Astrocyte (in vitro differentiated cells and primary cell): ENCODE data around the gene ARHGAP19. TPM values are rescaled to one million over a fixed set of nuclear protein-coding genes. Genes with fewer than 3 reads are reported as not detected.

Experiments used
- DNase-seq: peaks from one replicate; pipeline ENCODE4 v3.0.0-alpha.2; 2010; ENCODE audit warnings: low read depth
- FAIRE-seq: peaks from 2 replicates; lab custom pipeline; 2011; peaks lifted over from hg19 to GRCh38; lab: Jason Lieb, UNC
- H2AFZ ChIP-seq: 2 replicates; pipeline ENCODE4 v1.6.0; 2012; ENCODE audit warnings: low read depth, low read length, inconsistent platforms
- H3K27ac ChIP-seq: 2 replicates; pipeline ENCODE4 v1.5.1; 2011; ENCODE audit warnings: low read depth, low read length, inconsistent platforms
- H3K27me3 ChIP-seq: 2 replicates; pipeline ENCODE4 v1.6.0; 2011; ENCODE audit warnings: low read length, inconsistent platforms; ENCODE audit not compliant: insufficient read depth
- H3K36me3 ChIP-seq: 2 replicates; pipeline ENCODE4 v1.5.1; 2011; ENCODE audit warnings: low read length, inconsistent platforms; ENCODE audit not compliant: insufficient read depth
- H3K4me1 ChIP-seq: 2 replicates; pipeline ENCODE4 v1.5.1; 2011; ENCODE audit warnings: low read length, inconsistent platforms; ENCODE audit not compliant: insufficient read depth
- H3K4me2 ChIP-seq: 2 replicates; pipeline ENCODE4 v1.6.0; 2012; ENCODE audit warnings: low read length, inconsistent platforms
- H3K4me3 ChIP-seq: 2 replicates; pipeline ENCODE4 v1.5.1; 2011; ENCODE audit warnings: low read depth, mild to moderate bottlenecking, low read length, inconsistent platforms; ENCODE audit not compliant: insufficient read depth
- H3K79me2 ChIP-seq: 2 replicates; pipeline ENCODE4 v1.6.0; 2012; ENCODE audit warnings: mild to moderate bottlenecking, low read length, inconsistent platforms; ENCODE audit not compliant: insufficient read depth
- H3K9ac ChIP-seq: 2 replicates; pipeline ENCODE4 v1.6.0; 2012; ENCODE audit warnings: mild to moderate bottlenecking, low read length, inconsistent platforms
- H3K9me3 ChIP-seq: 2 replicates; pipeline ENCODE4 v1.5.1; 2012; ENCODE audit warnings: low read depth, mild to moderate bottlenecking, low read length, inconsistent platforms; ENCODE audit not compliant: insufficient read depth
- H4K20me1 ChIP-seq: 2 replicates; pipeline ENCODE4 v1.6.0; 2012; ENCODE audit warnings: low read length, inconsistent platforms; ENCODE audit not compliant: insufficient read depth
- H3K27ac Mint-ChIP-seq: one replicate; pipeline ENCODE4 v1.8.0; 2021; ENCODE audit warnings: mild to moderate bottlenecking, mixed read lengths; ENCODE audit not compliant: unreplicated experiment
- H3K27me3 Mint-ChIP-seq: one replicate; pipeline ENCODE4 v1.8.0; 2021; ENCODE audit warnings: low read depth, mixed read lengths; ENCODE audit not compliant: unreplicated experiment
- H3K36me3 Mint-ChIP-seq: one replicate; pipeline ENCODE4 v1.8.0; 2021; ENCODE audit warnings: low read depth, mixed read lengths; ENCODE audit not compliant: unreplicated experiment
- H3K4me1 Mint-ChIP-seq: one replicate; pipeline ENCODE4 v1.8.0; 2021; ENCODE audit warnings: low read depth, mixed read lengths; ENCODE audit not compliant: unreplicated experiment
- H3K4me3 Mint-ChIP-seq: one replicate; pipeline ENCODE4 v1.8.0; 2021; ENCODE audit warnings: mild to moderate bottlenecking, moderate library complexity, mixed read lengths; ENCODE audit not compliant: unreplicated experiment
- H3K9me3 Mint-ChIP-seq: one replicate; pipeline ENCODE4 v1.8.0; 2021; ENCODE audit warnings: mild to moderate bottlenecking, mixed read lengths; ENCODE audit not compliant: unreplicated experiment
- CTCF ChIP-seq: IDR thresholded peaks from 2 replicates; pipeline ENCODE4 v1.5.1; 2011; ENCODE audit warnings: low read depth, mild to moderate bottlenecking, inconsistent platforms, low read length, moderate library complexity; ENCODE audit not compliant: insufficient read depth
- EZH2 ChIP-seq: IDR thresholded peaks from 2 replicates; pipeline ENCODE4 v1.6.1; 2012; ENCODE audit warnings: mild to moderate bottlenecking, low read length, inconsistent platforms; ENCODE audit not compliant: insufficient read depth
- total RNA-seq: library from RNA; stranded (reverse); gene quantifications from 2 replicates; pipeline ENCODE4 v1.2.1, GENCODE V29; 2021

The ARHGAP19 gene
- total RNA-seq, 1 donor from 2014 or later = 9.0 TPM

- Mint-ChIP-seq H3K36me3 (peaks cover 9% of the 10 kb centered on the region), H3K27me3 (no peaks in the 10 kb centered on the region), H3K27ac (no peak overlapping the region), H3K9me3 (peaks cover 2% of the 10 kb centered on the region), H3K4me3 (no peak overlapping the region), H3K4me1 (peaks cover 20% of the 10 kb centered on the region)
- Histone ChIP-seq H4K20me1 (peaks cover 7% of the 10 kb centered on the region), H3K4me1 (peaks cover 5% of the 10 kb centered on the region), H3K4me2 (no peak overlapping the region), H3K27me3 (peaks cover 2% of the 10 kb centered on the region), H3K36me3 (no peaks in the 10 kb centered on the region), H2AFZ (no peak overlapping the region), H3K9ac (no peak overlapping the region), H3K9me3 (no peaks in the 10 kb centered on the region), H3K79me2 (no peaks in the 10 kb centered on the region), H3K27ac (no peak overlapping the region), H3K4me3 (no peak overlapping the region)
- no peak for DNase-seq
- no peak for FAIRE-seq
- TF ChIP-seq CTCF = no peak
- TF ChIP-seq EZH2 = no peak
Measured at GRCh38 chr10:97327348-97328294, 35.2 kb upstream of the ARHGAP19 start.

DNA sequence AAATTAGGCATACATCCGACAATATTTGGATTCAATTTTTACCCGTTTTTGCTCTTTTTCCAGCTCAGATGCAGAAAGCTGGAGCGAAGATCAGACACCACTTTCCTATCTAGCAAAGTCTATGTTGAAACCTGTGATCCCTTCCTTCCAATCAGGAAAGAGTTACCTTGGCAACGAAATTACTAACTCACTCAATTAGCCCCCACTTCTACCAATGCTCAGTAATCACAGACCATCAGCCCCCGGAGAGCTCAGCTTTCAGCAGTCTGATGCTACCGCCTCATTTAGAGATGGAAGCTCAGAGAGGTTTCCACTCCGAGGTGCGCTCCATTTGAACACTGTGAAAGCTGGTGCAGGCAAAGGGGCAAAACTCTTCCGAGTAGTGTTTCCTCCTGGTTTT is 33.3 kb upstream of the ARHGAP19 start:
- H3K79me2 ChIP-seq = no peaks in the 10 kb centered on the region
- no peaks in the 10 kb centered on the region for H4K20me1 ChIP-seq
- H3K27me3 ChIP-seq = peaks cover 16% of the 10 kb centered on the region
- H3K36me3 ChIP-seq = no peaks in the 10 kb centered on the region
- Mint-ChIP-seq H3K4me3 (peak overlapping the region; percentile 50), H3K9me3 (peaks cover 2% of the 10 kb centered on the region), H3K27ac (no peak overlapping the region), H3K36me3 (peaks cover 9% of the 10 kb centered on the region), H3K27me3 (peaks cover 8% of the 10 kb centered on the region), H3K4me1 (peaks cover 10% of the 10 kb centered on the region)
- FAIRE-seq = no peak
- no peak for DNase-seq
- H2AFZ ChIP-seq = no peak overlapping the region
- no peaks in the 10 kb centered on the region for H3K4me1 ChIP-seq
- H3K27ac ChIP-seq = no peak overlapping the region
- H3K4me3 ChIP-seq = no peak overlapping the region
- H3K4me2 ChIP-seq = no peak overlapping the region
- H3K9me3 ChIP-seq = no peaks in the 10 kb centered on the region
- no peak overlapping the region for H3K9ac ChIP-seq
- TF ChIP-seq CTCF = no peak
- no peak for TF ChIP-seq EZH2

DNA sequence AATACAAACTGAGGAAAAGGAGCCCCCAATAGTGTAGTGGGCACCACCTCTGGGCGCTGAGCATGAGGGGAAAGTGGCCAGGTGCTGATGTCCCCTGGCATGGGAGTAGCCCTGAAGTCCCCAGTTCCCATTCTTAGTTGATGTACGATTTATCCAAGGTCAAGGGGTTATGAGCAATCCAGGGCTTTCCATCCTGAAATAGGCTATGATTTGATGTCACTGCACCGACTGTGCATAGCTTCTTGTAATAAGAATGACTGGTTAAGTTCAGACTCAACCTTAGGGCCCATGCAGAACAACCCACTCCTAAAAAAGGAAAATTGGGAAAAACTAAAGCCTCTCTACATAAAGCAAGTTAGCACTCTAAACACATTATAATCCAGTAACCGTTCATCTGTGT is 31.1 kb upstream of the ARHGAP19 start:
- Mint-ChIP-seq H3K27me3 (peaks cover 14% of the 10 kb centered on the region), H3K4me3 (no peak overlapping the region), H3K27ac (no peak overlapping the region), H3K9me3 (no peaks in the 10 kb centered on the region), H3K36me3 (peaks cover 2% of the 10 kb centered on the region), H3K4me1 (peaks cover 9% of the 10 kb centered on the region)
- H3K4me2 ChIP-seq = no peak overlapping the region
- no peak overlapping the region for H2AFZ ChIP-seq
- H3K4me1 ChIP-seq = peaks cover 8% of the 10 kb centered on the region
- FAIRE-seq = no peak
- H3K9ac ChIP-seq = no peak overlapping the region
- H3K27ac ChIP-seq = no peak overlapping the region
- peaks cover 27% of the 10 kb centered on the region for H3K27me3 ChIP-seq
- H3K4me3 ChIP-seq = no peak overlapping the region
- no peaks in the 10 kb centered on the region for H3K36me3 ChIP-seq
- H3K79me2 ChIP-seq = no peaks in the 10 kb centered on the region
- no peaks in the 10 kb centered on the region for H3K9me3 ChIP-seq
- H4K20me1 ChIP-seq = no peaks in the 10 kb centered on the region
- no peak for DNase-seq
- no peak for TF ChIP-seq EZH2
- no peak for TF ChIP-seq CTCF
